Calu3 (cell line): ENCODE measurements around the gene BTBD1. TPM values are rescaled to one million over a fixed set of nuclear protein-coding genes. Genes with fewer than 3 reads are reported as not detected.
A peak's percentile ranks its signal among the peaks of the same experiment; 100 is the strongest.

Experiments
- Bru-seq: library from RNA; stranded (reverse); fragments of 400-500 nt; gene quantifications from one replicate; lab custom pipeline; 2021; lab: Mats Ljungman, UMichigan
- BruChase-seq, 2 experiments: library from RNA; stranded (reverse); fragments of 400-500 nt; gene quantifications; one replicate each; lab custom pipeline; 2021; lab: Mats Ljungman, UMichigan
- BruUV-seq: library from RNA; stranded (reverse); fragments of 400-500 nt; replicated peaks from 2 replicates; lab custom pipeline; 2021; lab: Mats Ljungman, UMichigan
- CTCF ChIA-PET: fragments of 300-600 bp; sonication (Branson Sonifier 250); formaldehyde crosslinking; loops from one replicate; lab custom pipeline; 2022; ENCODE audit warnings: antibody characterized with exemption; lab: Charles Lee
- DNase-seq: peaks from one replicate; pipeline ENCODE4 v3.0.0; 2022
- H3K27ac Mint-ChIP-seq: one replicate; pipeline ENCODE4 v1.8.0; 2022; ENCODE audit warnings: mixed read lengths; ENCODE audit not compliant: unreplicated experiment
- H3K27me3 Mint-ChIP-seq: one replicate; pipeline ENCODE4 v1.8.0; 2022; ENCODE audit warnings: mixed read lengths; ENCODE audit not compliant: unreplicated experiment
- H3K36me3 Mint-ChIP-seq: one replicate; pipeline ENCODE4 v1.8.0; 2022; ENCODE audit warnings: mild to moderate bottlenecking, moderate library complexity, mixed read lengths; ENCODE audit not compliant: insufficient read depth, unreplicated experiment
- H3K4me1 Mint-ChIP-seq: one replicate; pipeline ENCODE4 v1.8.0; 2022; ENCODE audit warnings: mild to moderate bottlenecking, low read depth, mixed read lengths; ENCODE audit not compliant: unreplicated experiment
- H3K4me3 Mint-ChIP-seq: one replicate; pipeline ENCODE4 v1.8.0; 2022; ENCODE audit warnings: mild to moderate bottlenecking, low read depth, moderate library complexity, mixed read lengths; ENCODE audit not compliant: unreplicated experiment
- H3K9me3 Mint-ChIP-seq: one replicate; pipeline ENCODE4 v1.8.0; 2022; ENCODE audit warnings: low read depth, mixed read lengths; ENCODE audit not compliant: unreplicated experiment
- CTCF ChIP-seq: fragments of 200-600 bp; IDR thresholded peaks from one replicate; pipeline ENCODE4 v1.8.0; 2022; ENCODE audit warnings: antibody characterized with exemption; ENCODE audit not compliant: unreplicated experiment
- intact Hi-C: fragments of 100-400 bp; cut with micrococcal nuclease; formaldehyde crosslinking; loops from one replicate; pipeline ENCODE4 v1.10.0; 2022; ENCODE audit not compliant: unreplicated experiment
- long read RNA-seq: library from polyadenylated mRNA; stranded (forward); transcript quantifications from one replicate; pipeline ENCODE4 v2.0.0, GENCODE V29; 2022
- total RNA-seq: library from RNA; stranded (reverse); gene quantifications from 2 replicates; pipeline ENCODE4 v1.2.3, GENCODE V29; 2022

The BTBD1 gene
- total RNA-seq, result 73.2 and 77.3 TPM in 2 replicates
- percentile 95 among the genes with signal in this experiment for Bru-seq, nascent RNA
- BruChase-seq, experiment 1, labeled RNA remaining after a 6-hour chase, result percentile 93 among the genes with signal in this experiment
- BruChase-seq, experiment 2, labeled RNA remaining after a 2-hour chase, result percentile 86 among the genes with signal in this experiment
- long read RNA-seq, transcript BTBD1-201 (8 exons, 3,297 nt), result major isoform, 202 of 229 reads
- long read RNA-seq, partial matches to known transcripts, result 4 of 229 reads
- long read RNA-seq, other reads (novel, unspliced or antisense), result 21 of 229 reads

DNA sequence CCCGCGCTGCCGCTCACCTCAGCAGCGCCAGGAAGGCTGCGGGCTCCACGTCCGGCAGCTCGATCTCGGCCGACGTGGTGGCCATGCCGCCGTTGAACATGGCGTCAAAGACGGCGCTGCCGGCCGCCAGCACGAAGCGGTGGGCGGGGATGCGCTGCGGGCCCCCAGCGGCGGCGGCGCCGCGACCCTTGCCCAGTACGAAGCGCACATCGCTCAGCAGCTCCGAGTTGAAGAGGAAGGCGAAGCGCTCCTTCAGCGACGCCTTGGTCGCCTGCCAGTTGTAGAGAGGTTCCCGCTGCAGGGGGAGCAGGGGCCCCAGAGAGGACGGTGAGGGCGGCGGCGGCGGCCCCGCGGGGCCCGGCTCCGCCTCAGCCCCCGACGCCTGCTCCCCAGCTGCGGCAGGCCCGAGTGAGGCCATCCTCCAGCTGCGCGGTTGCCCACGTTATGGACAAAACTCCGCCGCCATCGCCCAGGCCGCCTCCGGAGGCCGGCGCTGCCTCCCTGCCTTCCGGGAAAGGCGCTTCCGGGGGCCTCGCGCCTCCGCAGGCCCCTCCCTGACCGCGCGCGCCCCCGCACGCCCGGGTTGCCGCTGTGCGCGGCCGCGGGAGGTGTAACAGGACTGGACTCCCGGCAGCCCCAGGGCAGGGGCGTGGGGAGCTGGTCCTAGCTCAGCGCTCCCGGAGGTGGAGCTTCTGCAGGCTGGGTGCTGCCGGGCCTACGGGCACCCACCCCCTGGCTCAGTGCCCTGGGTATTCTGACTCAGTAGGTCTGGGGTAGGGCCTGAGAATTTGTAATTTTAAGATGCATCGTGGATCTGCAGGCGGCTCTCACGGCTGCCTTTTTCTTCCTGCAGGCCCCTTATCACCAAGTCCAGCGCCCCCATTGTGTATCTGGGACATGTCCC is at the start of gene BTBD1:
Gene BTBD1 (minus strand): TSS at position 519 of the 904 bp plus-strand sequence. CDS start 101 bp downstream, at position 418.
- DNase-seq, result peak; percentile 98
- Mint-ChIP-seq H3K4me3 (peak within 1 kb of the TSS; percentile 66), H3K9me3 (no peaks in the 10 kb centered on the region), H3K4me1 (no peaks in the 10 kb centered on the region), H3K27me3 (no peaks in the 10 kb centered on the region), H3K36me3 (peaks cover 36% of the 10 kb centered on the region), H3K27ac (peak within 1 kb of the TSS; percentile 71)
- intact Hi-C loops, result loop anchor here (5.0 kb wide), 3 partner anchors 55 to 140 kb away; partner anchors contain the start of genes C15orf40 and HDGFL3
- CTCF ChIA-PET, result interaction anchor here (0.6 to 1.2 kb wide), 6 partner anchors 13 to 159 kb away, joined by 3 to 8 read pairs (median 4); partner anchors contain the start of gene C15orf40
- no peak for TF ChIP-seq CTCF
- BruUV-seq, result no TSS peak

GRCh38 chr15:83115831-83116565 is 48.9 kb upstream of the BTBD1 start:
- no TSS peak for BruUV-seq
- DNase-seq, result no peak
- Mint-ChIP-seq H3K9me3 (peaks cover 4% of the 10 kb centered on the region), H3K27ac (no peak overlapping the region), H3K4me3 (no peak overlapping the region), H3K36me3 (no peaks in the 10 kb centered on the region), H3K27me3 (peaks cover 9% of the 10 kb centered on the region), H3K4me1 (no peaks in the 10 kb centered on the region)
- CTCF ChIA-PET, result interaction anchor here (0.5 kb wide), 1 partner anchor 24 kb away, joined by 4 read pairs; no protein-coding TSS in a partner anchor
- intact Hi-C loops, result no loop called here
- TF ChIP-seq CTCF, result no peak

DNA sequence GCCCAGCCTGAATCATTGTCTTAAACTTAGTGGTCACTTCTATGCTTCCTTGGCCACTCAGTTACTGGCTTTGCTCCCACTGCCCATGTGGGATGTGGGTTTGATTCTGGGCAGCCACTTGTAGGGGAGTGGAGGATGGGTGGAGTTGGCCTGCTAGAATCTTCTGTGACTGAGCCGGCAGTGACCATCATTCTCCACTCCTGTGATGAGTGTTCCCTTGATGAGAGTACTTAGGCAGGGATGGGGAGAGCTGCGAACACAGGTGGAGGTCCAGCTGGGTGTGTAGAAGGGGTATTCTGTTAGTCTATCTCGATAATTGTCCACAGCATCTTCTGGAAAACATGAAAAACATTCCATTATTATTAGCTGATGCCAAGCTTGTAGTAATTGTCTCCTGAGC is 48.4 kb upstream of the BTBD1 start:
- CTCF ChIA-PET, result no interaction called here
- peaks cover 4% of the 10 kb centered on the region for H3K9me3 Mint-ChIP-seq
- H3K4me1 Mint-ChIP-seq, result no peaks in the 10 kb centered on the region
- no TSS peak for BruUV-seq
- no peak overlapping the region for H3K27ac Mint-ChIP-seq
- H3K4me3 Mint-ChIP-seq, result no peak overlapping the region
- DNase-seq, result no peak
- H3K36me3 Mint-ChIP-seq, result no peaks in the 10 kb centered on the region
- H3K27me3 Mint-ChIP-seq, result peaks cover 15% of the 10 kb centered on the region
- no peak for TF ChIP-seq CTCF
- intact Hi-C loops, result no loop called here

- intact Hi-C loops, result no loop called here
- peaks cover 21% of the 10 kb centered on the region for H3K27me3 Mint-ChIP-seq
- TF ChIP-seq CTCF, result no peak
- no peak for DNase-seq
- H3K4me3 Mint-ChIP-seq, result no peak overlapping the region
- BruUV-seq, result no TSS peak
- no peaks in the 10 kb centered on the region for H3K4me1 Mint-ChIP-seq
- H3K27ac Mint-ChIP-seq, result no peak overlapping the region
- H3K36me3 Mint-ChIP-seq, result no peaks in the 10 kb centered on the region
- CTCF ChIA-PET, result no interaction called here
- peaks cover 4% of the 10 kb centered on the region for H3K9me3 Mint-ChIP-seq
Measured at GRCh38 chr15:83114856-83115255, 47.8 kb upstream of the BTBD1 start.
